ENCODE data around the gene MTAP.

MTAP gene

GRCh38 chr9:21969951-21970799, 167.7 kb downstream of the MTAP start:
- no peak for TF ChIP-seq CTCF (IDR thresholded peaks at IDR 0.05; ENCODE audit: extremely low read depth, insufficient read depth, missing control alignments)
- in situ Hi-C loops (cut with MboI; ENCODE audit: low pct_unique_long_range_greater_than_20kb, low sequenced_read_pairs, unreplicated experiment): no loop called here
- no peak for DNase-seq (ENCODE audit: low spot score)

GRCh38 chr9:21970800-21971640, 168.6 kb downstream of the MTAP start:
- no peak for DNase-seq (ENCODE audit: low spot score)
- in situ Hi-C loops (cut with MboI; ENCODE audit: low pct_unique_long_range_greater_than_20kb, low sequenced_read_pairs, unreplicated experiment): no loop called here
- no peak for TF ChIP-seq CTCF (IDR thresholded peaks at IDR 0.05; ENCODE audit: extremely low read depth, insufficient read depth, missing control alignments)

- DNase-seq (ENCODE audit: low spot score): no peak
- TF ChIP-seq CTCF (IDR thresholded peaks at IDR 0.05; ENCODE audit: extremely low read depth, insufficient read depth, missing control alignments): no peak
- in situ Hi-C loops (cut with MboI; ENCODE audit: low pct_unique_long_range_greater_than_20kb, low sequenced_read_pairs, unreplicated experiment): no loop called here
These were observed 169.9 kb downstream of the MTAP start for GRCh38 chr9:21972361-21972760.

- no peak for DNase-seq (ENCODE audit: low spot score)
- in situ Hi-C loops (cut with MboI; ENCODE audit: low pct_unique_long_range_greater_than_20kb, low sequenced_read_pairs, unreplicated experiment): no loop called here
- no peak for TF ChIP-seq CTCF (IDR thresholded peaks at IDR 0.05; ENCODE audit: extremely low read depth, insufficient read depth, missing control alignments)
These were observed 171.9 kb downstream of the MTAP start for GRCh38 chr9:21974343-21974721.

- in situ Hi-C loops (cut with MboI; ENCODE audit: low pct_unique_long_range_greater_than_20kb, low sequenced_read_pairs, unreplicated experiment): no loop called here
- peak; percentile 61 for DNase-seq (ENCODE audit: low spot score)
- TF ChIP-seq CTCF (IDR thresholded peaks at IDR 0.05; ENCODE audit: extremely low read depth, insufficient read depth, missing control alignments): no peak
These were observed 172.4 kb downstream of the MTAP start for GRCh38 chr9:21974722-21975409.

- no peak for TF ChIP-seq CTCF (IDR thresholded peaks at IDR 0.05; ENCODE audit: extremely low read depth, insufficient read depth, missing control alignments)
- in situ Hi-C loops (cut with MboI; ENCODE audit: low pct_unique_long_range_greater_than_20kb, low sequenced_read_pairs, unreplicated experiment): no loop called here
- DNase-seq (ENCODE audit: low spot score): no peak
These were observed 174.0 kb downstream of the MTAP start for GRCh38 chr9:21976334-21976875.
